Measurements from ENCODE around the gene HDAC4. TPM values are rescaled to one million over a fixed set of nuclear protein-coding genes. Genes with fewer than 3 reads are reported as not detected.

Gene HDAC4
- total and polyA plus RNA-seq, 2 of the 4 experiments (the other 2 are of a cell fraction): 4.1 to 7.2 TPM

GRCh38 chr2:239365782-239366435 lies 34.9 kb downstream of the HDAC4 start:
- H4K91ac ChIP-seq (ENCODE audit: insufficient read depth, low read depth, low read length): no peak overlapping the region
- ATAC-seq (ENCODE audit: low read depth) (no peak), DNase-seq (no peak)
- H4K20me1 ChIP-seq (ENCODE audit: insufficient read depth, low read length): peaks cover 28% of the 10 kb centered on the region
- H2AFZ ChIP-seq (replicated peaks; ENCODE audit: low read length, poor library complexity): no peak overlapping the region
- H3K56ac ChIP-seq (ENCODE audit: extremely low read depth, insufficient read depth, low read length): no peak overlapping the region
- H3K36me3 ChIP-seq (ENCODE audit: control insufficient read depth, insufficient read depth, low read length): peaks cover 16% of the 10 kb centered on the region
- no peak overlapping the region for H2BK15ac ChIP-seq (ENCODE audit: low read depth, low read length)
- H4K8ac ChIP-seq (ENCODE audit: low read depth in 2 of 2, low read length in 2 of 2): no peak overlapping the region
- dilution Hi-C loops (cut with HindIII; ENCODE audit: low sequenced_read_pairs, unreplicated experiment) (no loop called here), in situ Hi-C loops (cut with MboI; ENCODE audit: low sequenced_read_pairs) (no loop called here), intact Hi-C loops (cut with micrococcal nuclease) (no loop called here)
- H3K4me1 ChIP-seq (ENCODE audit: control insufficient read depth, insufficient read depth, low read length): peaks cover 2% of the 10 kb centered on the region; the same call in 1 of the 2 replicates
- CTCF ChIA-PET: no interaction called here
- H3K9me3 ChIP-seq (ENCODE audit: control insufficient read depth, insufficient read depth, low read length): no peaks in the 10 kb centered on the region
- TF ChIP-seq FOS (IDR thresholded peaks at IDR 0.05; ENCODE audit: low read depth, low read length) (no peak), CHD1 (IDR thresholded peaks at IDR 0.05; ENCODE audit: low read depth, low read length) (no peak), USF2 (IDR thresholded peaks at IDR 0.05; ENCODE audit: low read depth, low read length) (no peak), CTCF (conservative IDR thresholded peaks at IDR 0.05; ENCODE audit: low read depth, low read length) (no peak), SMC3 (IDR thresholded peaks at IDR 0.05; ENCODE audit: low read depth, low read length) (no peak)
- H3K9me1 ChIP-seq (ENCODE audit: insufficient read depth, low read length): peaks cover 20% of the 10 kb centered on the region
- BruUV-seq (replicated peaks): no TSS peak
- no peak overlapping the region for H3K23ac ChIP-seq (ENCODE audit: low read depth, low read length)
- no peak overlapping the region for H3K4me2 ChIP-seq (ENCODE audit: low read depth, low read length)
- no peak overlapping the region for H3K4ac ChIP-seq (ENCODE audit: low read depth, low read length)
- 96% methylated on average over 28 of the region's 32 CpGs; no CpG with 5 or more reads in 1 of the 2 experiments for WGBS, 2 experiments (ENCODE audit: extremely low coverage in 2 of 2, insufficient read length in 1 of 2)
- H3K18ac ChIP-seq (ENCODE audit: low read depth, low read length): no peak overlapping the region
- H3K27ac ChIP-seq (ENCODE audit: insufficient read depth, low read length): no peak overlapping the region
- H2BK120ac ChIP-seq (ENCODE audit: low read depth, low read length): no peak overlapping the region
- H3K4me3 ChIP-seq (ENCODE audit: insufficient read depth, low read depth, low read length): no peak overlapping the region
- no peak overlapping the region for H3K14ac ChIP-seq (replicated peaks; ENCODE audit: low read depth, low read length)
- H4K5ac ChIP-seq (ENCODE audit: low read depth, low read length): no peak overlapping the region
- H2BK20ac ChIP-seq (ENCODE audit: low read depth, low read length): no peak overlapping the region
- no peak overlapping the region for H2AK9ac ChIP-seq (replicated peaks; ENCODE audit: low read depth, low read length, poor library complexity)
- H3K79me1 ChIP-seq (ENCODE audit: low read depth in 1 of 2, low read length in 2 of 2): peaks cover 47 to 71% of the 10 kb centered on the region in 2 experiments
- no peaks in the 10 kb centered on the region for H3K27me3 ChIP-seq (ENCODE audit: control insufficient read depth, insufficient read depth, low read length)
- no peak overlapping the region; the same call in 1 of the 2 replicates for H2AK5ac ChIP-seq (ENCODE audit: low read depth, low read length)
- POLR2A ChIA-PET (ENCODE audit: unreplicated experiment): no interaction called here
- H2BK5ac ChIP-seq (ENCODE audit: low read depth, low read length, poor library complexity, severe bottlenecking): no peak overlapping the region
- H3K9ac ChIP-seq (ENCODE audit: low read depth, low read length): no peak overlapping the region

Measured in IMR-90 (cell line).